ENCODE measurements around the gene RUNX1.

RUNX1 gene

DNA sequence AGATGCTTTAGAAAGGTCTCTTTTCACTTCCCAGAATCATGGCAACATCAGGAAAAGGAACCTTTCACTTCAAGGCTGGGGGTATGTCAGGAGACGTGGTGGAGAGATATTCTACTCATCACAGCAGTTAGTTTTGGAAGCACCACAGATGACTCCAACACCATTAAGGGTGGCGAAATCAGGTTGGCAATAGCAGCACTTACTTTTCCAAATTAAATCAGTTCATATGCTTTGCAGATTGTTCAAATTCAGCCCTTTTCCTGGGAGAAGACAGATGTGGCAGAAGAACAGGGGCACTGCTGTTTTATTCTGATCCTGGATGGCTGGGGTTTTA is 79.0 kb downstream of the RUNX1 start:
- Histone ChIP-seq H2BK5ac (ENCODE audit: low read depth, low read length, poor library complexity) (no peak overlapping the region), H3K27me3 (ENCODE audit: insufficient read depth, low read length) (no peaks in the 10 kb centered on the region), H2AK5ac (ENCODE audit: low read length) (no peak overlapping the region), H3K4me2 (ENCODE audit: low read length) (no peak overlapping the region), H4K8ac (ENCODE audit: low read depth, low read length) (no peak overlapping the region), H3K36me3 (ENCODE audit: control insufficient read depth in 1 of 2, insufficient read depth in 2 of 2, low read length in 2 of 2) (no peaks in the 10 kb centered on the region), H4K91ac (ENCODE audit: low read depth, low read length) (no peak overlapping the region), H2AFZ (ENCODE audit: insufficient read depth, low read length, poor library complexity) (no peak overlapping the region), H3K79me2 (ENCODE audit: control insufficient read depth, insufficient read depth, low read length, poor library complexity) (no peaks in the 10 kb centered on the region), H3K79me1 (ENCODE audit: low read length) (no peaks in the 10 kb centered on the region), H3K27ac (ENCODE audit: low read depth, low read length) (no peak overlapping the region), H3K14ac (ENCODE audit: low read length) (no peak overlapping the region), H3K9me3 (ENCODE audit: insufficient read depth, low read depth, low read length) (no peaks in the 10 kb centered on the region), H3K4me3 (ENCODE audit: low read depth, low read length) (no peak overlapping the region), H3K4me1 (ENCODE audit: control insufficient read depth in 1 of 2, insufficient read depth in 2 of 2, low read length in 2 of 2) (no peaks in the 10 kb centered on the region), H2BK120ac (ENCODE audit: insufficient read depth, low read length, poor library complexity) (no peak overlapping the region), H3K18ac (ENCODE audit: low read length) (no peak overlapping the region), H3K23ac (ENCODE audit: low read length) (no peak overlapping the region), H3K4ac (ENCODE audit: low read depth, low read length) (no peak overlapping the region), H3K9ac (ENCODE audit: low read length) (no peak overlapping the region), H2BK12ac (ENCODE audit: low read length) (no peak overlapping the region), H4K12ac (ENCODE audit: low read depth, low read length) (no peak overlapping the region)
- DNase-seq = no peak
- no CpG with 5 or more reads among the region's 2 CpGs for WGBS (ENCODE audit: extremely low coverage, insufficient coverage, insufficient read length)

DNA sequence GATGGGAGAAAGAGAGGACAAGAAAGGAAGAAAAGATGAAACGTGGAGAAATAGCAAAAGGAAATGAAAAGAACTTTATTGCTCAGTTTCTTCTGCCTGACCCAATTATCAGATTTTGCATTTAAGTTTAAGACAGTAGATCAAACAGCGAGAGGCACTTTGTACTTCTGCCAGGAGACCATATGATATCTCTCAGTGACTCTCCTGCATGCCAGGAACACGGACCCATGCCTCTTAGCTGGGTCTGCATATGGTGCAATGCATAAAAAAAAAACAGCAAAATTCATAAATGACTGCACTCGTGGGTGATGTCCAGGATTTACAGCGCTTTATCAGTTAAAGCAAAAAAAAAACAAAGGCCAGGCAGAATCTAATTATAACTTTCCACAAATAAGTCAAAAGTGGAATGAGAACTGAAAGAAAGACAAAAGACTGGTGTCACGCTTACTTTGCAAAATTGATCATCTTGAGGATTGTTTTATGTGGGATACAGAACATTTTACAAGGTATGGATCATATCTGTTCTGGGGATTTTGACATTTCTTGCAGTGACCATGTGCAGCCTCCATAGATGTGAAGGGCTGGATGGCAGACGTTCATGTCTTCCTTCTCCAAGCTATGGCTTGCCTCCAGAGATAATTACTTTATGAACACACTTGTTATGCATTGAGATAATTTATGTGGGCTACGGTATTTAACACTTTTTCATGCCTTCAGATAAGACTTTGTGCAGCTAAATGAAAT is 79.5 kb downstream of the RUNX1 start:
- no peaks in the 10 kb centered on the region for H3K36me3 ChIP-seq (ENCODE audit: control insufficient read depth in 1 of 2, insufficient read depth in 2 of 2, low read length in 2 of 2)
- H2AK5ac ChIP-seq (ENCODE audit: low read length) = no peak overlapping the region
- H4K12ac ChIP-seq (ENCODE audit: low read depth, low read length) = no peak overlapping the region
- H2AFZ ChIP-seq (ENCODE audit: insufficient read depth, low read length, poor library complexity) = no peak overlapping the region
- H3K23ac ChIP-seq (ENCODE audit: low read length) = no peak overlapping the region
- no peak overlapping the region for H3K27ac ChIP-seq (ENCODE audit: low read depth, low read length)
- H4K8ac ChIP-seq (ENCODE audit: low read depth, low read length) = no peak overlapping the region
- no peak overlapping the region for H3K9ac ChIP-seq (ENCODE audit: low read length)
- H2BK120ac ChIP-seq (ENCODE audit: insufficient read depth, low read length, poor library complexity) = no peak overlapping the region
- H3K9me3 ChIP-seq (ENCODE audit: insufficient read depth, low read depth, low read length) = peaks cover 5% of the 10 kb centered on the region
- DNase-seq = no peak
- no peak overlapping the region for H3K4me3 ChIP-seq (ENCODE audit: low read depth, low read length)
- no peak overlapping the region for H3K18ac ChIP-seq (ENCODE audit: low read length)
- H2BK12ac ChIP-seq (ENCODE audit: low read length) = no peak overlapping the region
- no CpG with 5 or more reads among the region's 8 CpGs for WGBS (ENCODE audit: extremely low coverage, insufficient coverage, insufficient read length)
- H3K79me2 ChIP-seq (ENCODE audit: control insufficient read depth, insufficient read depth, low read length, poor library complexity) = no peaks in the 10 kb centered on the region
- H3K4me2 ChIP-seq (ENCODE audit: low read length) = no peak overlapping the region
- H3K27me3 ChIP-seq (ENCODE audit: insufficient read depth, low read length) = no peaks in the 10 kb centered on the region
- peaks cover 0 to 4% of the 10 kb centered on the region in 2 experiments for H3K4me1 ChIP-seq (ENCODE audit: control insufficient read depth in 1 of 2, insufficient read depth in 2 of 2, low read length in 2 of 2)
- no peak overlapping the region for H2BK5ac ChIP-seq (ENCODE audit: low read depth, low read length, poor library complexity)
- no peaks in the 10 kb centered on the region for H3K79me1 ChIP-seq (ENCODE audit: low read length)
- H4K91ac ChIP-seq (ENCODE audit: low read depth, low read length) = no peak overlapping the region
- no peak overlapping the region for H3K14ac ChIP-seq (ENCODE audit: low read length)
- no peak overlapping the region for H3K4ac ChIP-seq (ENCODE audit: low read depth, low read length)

DNA sequence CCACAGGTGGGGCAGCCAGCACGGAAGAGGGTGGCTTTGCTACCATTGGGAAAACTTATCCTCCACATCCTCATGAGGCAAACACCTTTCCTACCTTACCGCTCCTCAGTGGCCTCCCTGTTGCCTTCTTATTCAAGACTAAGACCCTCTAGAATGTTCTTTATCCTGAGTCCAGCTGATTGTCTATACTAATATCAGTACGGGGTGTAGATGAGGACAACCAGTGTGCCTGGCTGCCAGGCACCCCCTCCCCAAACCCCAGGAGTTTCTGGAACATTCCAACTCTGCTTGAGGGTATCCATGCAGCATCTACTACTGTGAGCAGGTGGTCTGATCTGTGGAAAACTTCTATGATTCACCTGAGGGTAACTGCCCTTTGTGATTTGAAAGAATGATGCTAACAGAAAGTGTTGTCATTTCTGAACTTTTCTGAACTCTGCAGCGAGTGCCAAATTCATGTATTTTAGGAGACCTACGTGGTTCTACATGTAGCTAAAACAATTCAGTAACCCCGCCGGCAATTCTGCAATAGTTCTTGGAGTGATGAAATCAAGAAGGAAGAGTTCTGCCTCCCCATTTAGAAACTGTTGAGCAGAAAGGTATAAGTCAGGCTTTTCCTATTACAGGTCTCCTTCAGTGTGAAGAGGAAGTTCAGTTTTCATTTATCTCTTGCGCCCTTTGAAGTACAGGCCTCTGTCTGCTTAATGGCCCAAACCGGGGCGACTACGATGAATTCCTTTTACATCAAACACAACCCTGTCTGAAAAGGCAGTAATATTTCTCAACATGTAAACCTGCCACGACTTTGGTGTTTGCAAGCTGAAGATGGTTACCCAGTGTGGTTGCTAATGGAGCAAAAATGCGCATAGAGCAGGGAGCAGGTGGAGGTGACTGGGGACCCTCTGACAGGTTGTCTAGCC is 80.4 kb downstream of the RUNX1 start:
- Histone ChIP-seq H3K27ac (ENCODE audit: low read depth, low read length) (no peak overlapping the region), H3K9me3 (ENCODE audit: insufficient read depth, low read depth, low read length) (peaks cover 5% of the 10 kb centered on the region), H3K4me1 (ENCODE audit: control insufficient read depth in 1 of 2, insufficient read depth in 2 of 2, low read length in 2 of 2) (peaks cover 0 to 4% of the 10 kb centered on the region in 2 experiments), H3K4ac (ENCODE audit: low read depth, low read length) (no peak overlapping the region), H3K4me3 (ENCODE audit: low read depth, low read length) (no peak overlapping the region), H4K91ac (ENCODE audit: low read depth, low read length) (no peak overlapping the region), H3K36me3 (ENCODE audit: control insufficient read depth in 1 of 2, insufficient read depth in 2 of 2, low read length in 2 of 2) (no peaks in the 10 kb centered on the region), H3K79me1 (ENCODE audit: low read length) (no peaks in the 10 kb centered on the region), H4K12ac (ENCODE audit: low read depth, low read length) (no peak overlapping the region), H2BK5ac (ENCODE audit: low read depth, low read length, poor library complexity) (no peak overlapping the region), H4K8ac (ENCODE audit: low read depth, low read length) (no peak overlapping the region), H3K23ac (ENCODE audit: low read length) (no peak overlapping the region), H2AK5ac (ENCODE audit: low read length) (no peak overlapping the region), H2AFZ (ENCODE audit: insufficient read depth, low read length, poor library complexity) (no peak overlapping the region), H2BK12ac (ENCODE audit: low read length) (no peak overlapping the region), H3K4me2 (ENCODE audit: low read length) (no peak overlapping the region), H3K14ac (ENCODE audit: low read length) (no peak overlapping the region), H3K79me2 (ENCODE audit: control insufficient read depth, insufficient read depth, low read length, poor library complexity) (no peaks in the 10 kb centered on the region), H3K18ac (ENCODE audit: low read length) (no peak overlapping the region), H2BK120ac (ENCODE audit: insufficient read depth, low read length, poor library complexity) (no peak overlapping the region), H3K27me3 (ENCODE audit: insufficient read depth, low read length) (no peaks in the 10 kb centered on the region), H3K9ac (ENCODE audit: low read length) (no peak overlapping the region)
- DNase-seq = peak in 1 of 2 donors; percentile 54
- WGBS (ENCODE audit: extremely low coverage, insufficient coverage, insufficient read length) = no CpG with 5 or more reads among the region's 13 CpGs

DNA sequence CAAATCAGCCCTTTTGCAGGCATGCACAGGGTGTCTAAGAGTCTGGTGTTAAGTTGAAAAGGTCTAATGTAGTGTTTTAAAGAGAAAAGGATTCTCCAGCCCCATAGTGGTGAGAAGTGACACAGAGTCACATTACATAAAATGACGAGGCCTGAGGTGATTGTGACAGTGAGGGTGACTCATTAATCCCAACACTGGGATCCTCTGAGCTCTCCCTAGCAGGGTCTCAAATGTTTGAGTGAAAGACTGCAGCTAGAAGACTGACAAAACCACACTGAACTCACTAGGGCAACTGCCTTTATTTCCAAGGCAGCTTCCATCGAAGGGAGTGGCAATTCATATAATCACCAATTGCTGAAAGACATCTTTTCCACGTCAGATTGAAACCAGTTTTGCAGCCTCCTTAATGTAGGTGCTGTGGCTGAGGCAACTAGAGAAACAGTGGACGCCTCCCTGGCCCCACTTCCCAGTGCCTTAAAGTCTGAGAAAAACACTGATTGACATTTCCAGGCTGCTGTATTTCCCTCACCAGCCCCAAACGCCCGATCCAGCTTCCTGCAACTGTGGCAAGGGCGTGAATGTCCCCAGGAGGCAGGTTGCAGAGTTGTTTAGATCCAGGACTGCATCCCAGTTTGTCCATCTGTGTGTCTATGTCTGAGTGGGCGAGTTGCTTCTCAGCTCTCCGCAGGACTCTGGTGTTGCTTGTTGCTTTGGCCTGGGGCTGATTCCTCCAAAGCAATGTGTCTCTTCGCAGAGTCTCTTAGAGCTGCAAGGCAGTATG is 81.4 kb downstream of the RUNX1 start:
- H2BK12ac ChIP-seq (ENCODE audit: low read length) = no peak overlapping the region
- H3K36me3 ChIP-seq (ENCODE audit: control insufficient read depth in 1 of 2, insufficient read depth in 2 of 2, low read length in 2 of 2) = no peaks in the 10 kb centered on the region
- no peaks in the 10 kb centered on the region for H3K79me2 ChIP-seq (ENCODE audit: control insufficient read depth, insufficient read depth, low read length, poor library complexity)
- H3K23ac ChIP-seq (ENCODE audit: low read length) = no peak overlapping the region
- no peaks in the 10 kb centered on the region for H3K27me3 ChIP-seq (ENCODE audit: insufficient read depth, low read length)
- peaks cover 5% of the 10 kb centered on the region for H3K9me3 ChIP-seq (ENCODE audit: insufficient read depth, low read depth, low read length)
- H3K4ac ChIP-seq (ENCODE audit: low read depth, low read length) = no peak overlapping the region
- H3K9ac ChIP-seq (ENCODE audit: low read length) = no peak overlapping the region
- no peak overlapping the region for H3K4me3 ChIP-seq (ENCODE audit: low read depth, low read length)
- H4K12ac ChIP-seq (ENCODE audit: low read depth, low read length) = no peak overlapping the region
- H2BK5ac ChIP-seq (ENCODE audit: low read depth, low read length, poor library complexity) = no peak overlapping the region
- H2BK120ac ChIP-seq (ENCODE audit: insufficient read depth, low read length, poor library complexity) = no peak overlapping the region
- no peaks in the 10 kb centered on the region for H3K79me1 ChIP-seq (ENCODE audit: low read length)
- H2AK5ac ChIP-seq (ENCODE audit: low read length) = no peak overlapping the region
- no peak overlapping the region for H3K27ac ChIP-seq (ENCODE audit: low read depth, low read length)
- no peak overlapping the region for H2AFZ ChIP-seq (ENCODE audit: insufficient read depth, low read length, poor library complexity)
- peaks cover 0 to 4% of the 10 kb centered on the region in 2 experiments for H3K4me1 ChIP-seq (ENCODE audit: control insufficient read depth in 1 of 2, insufficient read depth in 2 of 2, low read length in 2 of 2)
- WGBS (ENCODE audit: extremely low coverage, insufficient coverage, insufficient read length) = no CpG with 5 or more reads among the region's 10 CpGs
- H3K14ac ChIP-seq (ENCODE audit: low read length) = no peak overlapping the region
- H4K91ac ChIP-seq (ENCODE audit: low read depth, low read length) = no peak overlapping the region
- H3K4me2 ChIP-seq (ENCODE audit: low read length) = no peak overlapping the region
- H3K18ac ChIP-seq (ENCODE audit: low read length) = no peak overlapping the region
- H4K8ac ChIP-seq (ENCODE audit: low read depth, low read length) = no peak overlapping the region
- peak; percentile 26 to 64 for DNase-seq
